ENCODE results near the gene PTTG1IP. TPM values are rescaled to one million over a fixed set of nuclear protein-coding genes. Genes with fewer than 3 reads are reported as not detected.

PTTG1IP gene
- total RNA-seq, 2 experiments from 2014 or later, result 38.9 to 58.1 TPM

- Histone ChIP-seq H3K4me1 (ENCODE audit: insufficient read depth, low read length, poor library complexity, severe bottlenecking) (no peaks in the 10 kb centered on the region), H3K4me3 (ENCODE audit: low read depth, low read length, poor library complexity, severe bottlenecking) (no peak overlapping the region), H3K36me3 (ENCODE audit: insufficient read depth, low read length) (no peaks in the 10 kb centered on the region), H3K4me2 (ENCODE audit: low read length) (no peak overlapping the region), H2AFZ (ENCODE audit: low read length) (no peak overlapping the region), H4K20me1 (ENCODE audit: insufficient read depth, low read length) (no peaks in the 10 kb centered on the region), H3K79me2 (ENCODE audit: insufficient read depth, low read depth, low read length) (no peaks in the 10 kb centered on the region), H3K9me3 (ENCODE audit: low read length) (no peaks in the 10 kb centered on the region), H3K9me2 (ENCODE audit: insufficient read depth, low read length) (no peaks in the 10 kb centered on the region), H3K27ac (ENCODE audit: low read depth, low read length, poor library complexity, severe bottlenecking) (no peak overlapping the region)
- DNase-seq (ENCODE audit: low spot score), result no peak
- TF ChIP-seq CTCF (conservative IDR thresholded peaks at IDR 0.05; ENCODE audit: low read length) (no peak), EZH2phosphoT487 (IDR thresholded peaks at IDR 0.05; ENCODE audit: borderline replicate concordance, low read depth, low read length) (no peak)
- ChIA-PET CTCF (ENCODE audit: unreplicated experiment) (no interaction called here), POLR2A (no interaction called here)
- intact Hi-C loops (cut with micrococcal nuclease; ENCODE audit: unreplicated experiment), result no loop called here
- no TSS peak for BruUV-seq (replicated peaks)
Observed at GRCh38 chr21:44842087-44842486, 31.4 kb downstream of the PTTG1IP start.

GRCh38 chr21:44840771-44841170, 32.7 kb downstream of the PTTG1IP start:
- no peaks in the 10 kb centered on the region for H4K20me1 ChIP-seq (ENCODE audit: insufficient read depth, low read length)
- no TSS peak for BruUV-seq (replicated peaks)
- CTCF ChIA-PET (ENCODE audit: unreplicated experiment), result no interaction called here
- H2AFZ ChIP-seq (ENCODE audit: low read length), result no peak overlapping the region
- DNase-seq (ENCODE audit: low spot score), result no peak
- no peaks in the 10 kb centered on the region for H3K36me3 ChIP-seq (ENCODE audit: insufficient read depth, low read length)
- no peaks in the 10 kb centered on the region for H3K9me3 ChIP-seq (ENCODE audit: low read length)
- POLR2A ChIA-PET, result interaction anchor here (0.6 kb wide), 1 partner anchor 1231 kb away, joined by 5 read pairs; no protein-coding TSS in a partner anchor
- no peak overlapping the region for H3K4me3 ChIP-seq (ENCODE audit: low read depth, low read length, poor library complexity, severe bottlenecking)
- no peaks in the 10 kb centered on the region for H3K79me2 ChIP-seq (ENCODE audit: insufficient read depth, low read depth, low read length)
- intact Hi-C loops (cut with micrococcal nuclease; ENCODE audit: unreplicated experiment), result no loop called here
- TF ChIP-seq EZH2phosphoT487 (IDR thresholded peaks at IDR 0.05; ENCODE audit: borderline replicate concordance, low read depth, low read length) (no peak), CTCF (conservative IDR thresholded peaks at IDR 0.05; ENCODE audit: low read length) (no peak)
- H3K9me2 ChIP-seq (ENCODE audit: insufficient read depth, low read length), result no peaks in the 10 kb centered on the region
- no peaks in the 10 kb centered on the region for H3K4me1 ChIP-seq (ENCODE audit: insufficient read depth, low read length, poor library complexity, severe bottlenecking)
- H3K4me2 ChIP-seq (ENCODE audit: low read length), result no peak overlapping the region
- no peak overlapping the region for H3K27ac ChIP-seq (ENCODE audit: low read depth, low read length, poor library complexity, severe bottlenecking)

- no peaks in the 10 kb centered on the region for H3K36me3 ChIP-seq (ENCODE audit: insufficient read depth, low read length)
- BruUV-seq (replicated peaks), result no TSS peak
- H3K4me1 ChIP-seq (ENCODE audit: insufficient read depth, low read length, poor library complexity, severe bottlenecking), result no peaks in the 10 kb centered on the region
- H3K79me2 ChIP-seq (ENCODE audit: insufficient read depth, low read depth, low read length), result no peaks in the 10 kb centered on the region
- H3K9me3 ChIP-seq (ENCODE audit: low read length), result no peaks in the 10 kb centered on the region
- H3K4me2 ChIP-seq (ENCODE audit: low read length), result no peak overlapping the region
- H3K9me2 ChIP-seq (ENCODE audit: insufficient read depth, low read length), result no peaks in the 10 kb centered on the region
- H3K4me3 ChIP-seq (ENCODE audit: low read depth, low read length, poor library complexity, severe bottlenecking), result no peak overlapping the region
- TF ChIP-seq CTCF (conservative IDR thresholded peaks at IDR 0.05; ENCODE audit: low read length) (no peak), EZH2phosphoT487 (IDR thresholded peaks at IDR 0.05; ENCODE audit: borderline replicate concordance, low read depth, low read length) (no peak)
- CTCF ChIA-PET (ENCODE audit: unreplicated experiment), result no interaction called here
- intact Hi-C loops (cut with micrococcal nuclease; ENCODE audit: unreplicated experiment), result no loop called here
- H4K20me1 ChIP-seq (ENCODE audit: insufficient read depth, low read length), result no peaks in the 10 kb centered on the region
- H2AFZ ChIP-seq (ENCODE audit: low read length), result no peak overlapping the region
- no peak overlapping the region for H3K27ac ChIP-seq (ENCODE audit: low read depth, low read length, poor library complexity, severe bottlenecking)
- POLR2A ChIA-PET, result no interaction called here
- no peak for DNase-seq (ENCODE audit: low spot score)
Observed at GRCh38 chr21:44838951-44839350, 34.5 kb downstream of the PTTG1IP start.

Data from OCI-LY7 (cell line).